ENCODE results near the gene ZSWIM6.
"Not testable (repeated sequence)": the region's sequence is repeated elsewhere in the genome, so short reads cannot be mapped to it uniquely, and the experiment has no call there.

Gene ZSWIM6

DNA sequence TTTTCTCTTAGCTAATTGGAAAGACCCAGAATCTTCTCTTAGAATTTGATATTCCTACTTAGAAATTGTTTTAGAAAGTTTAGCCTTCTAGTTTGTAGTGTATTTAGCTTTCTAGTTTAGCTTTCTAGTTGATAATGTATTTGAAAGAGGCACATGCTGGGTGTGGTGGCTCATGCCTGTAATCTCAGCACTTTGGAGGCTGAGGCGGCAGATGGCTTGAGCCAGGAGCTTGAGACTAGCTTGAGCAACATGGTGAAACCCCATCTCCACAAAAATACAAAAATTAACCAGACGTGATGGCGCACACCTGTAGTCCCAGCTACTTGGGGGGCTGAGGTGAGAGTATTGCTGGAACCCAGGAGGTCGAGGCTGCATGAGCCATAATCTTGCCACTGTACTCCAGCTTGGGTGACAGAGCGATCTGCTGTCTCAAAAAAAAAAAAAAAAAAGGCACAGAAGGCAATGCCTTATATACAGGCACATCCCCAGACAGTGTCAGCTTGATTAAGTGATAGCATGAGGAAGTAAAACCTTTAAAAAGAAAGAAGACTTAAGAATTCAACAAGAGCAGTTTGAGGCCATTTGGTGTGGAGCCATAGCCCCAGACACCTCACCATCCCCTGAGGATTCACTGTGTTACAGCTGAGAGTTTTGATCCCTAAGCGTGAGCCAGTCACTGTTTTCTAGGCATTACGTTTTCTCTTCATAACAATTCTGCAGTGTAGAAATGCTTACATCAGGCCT is 34.6 kb downstream of the ZSWIM6 start:
- no peak for DNase-seq

DNA sequence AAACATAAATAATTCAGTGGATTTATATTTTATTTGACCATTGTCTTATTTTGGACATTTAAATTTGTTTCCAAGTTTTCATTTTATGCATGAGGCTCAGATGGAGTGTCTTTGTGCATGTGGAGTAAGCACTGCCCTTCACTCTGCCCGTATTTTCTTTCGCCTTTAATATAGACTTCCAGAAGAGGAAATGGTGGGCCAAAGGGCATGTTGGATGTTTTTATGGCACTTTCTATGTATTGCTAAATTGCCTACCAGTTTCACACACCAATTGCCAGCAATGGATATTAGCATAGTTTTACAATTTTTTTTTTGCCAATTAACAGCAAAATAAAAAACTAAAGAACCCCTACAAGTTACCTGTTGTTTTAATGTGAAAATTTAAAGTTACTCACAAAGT is 38.4 kb downstream of the ZSWIM6 start:
- no peak for DNase-seq

DNA sequence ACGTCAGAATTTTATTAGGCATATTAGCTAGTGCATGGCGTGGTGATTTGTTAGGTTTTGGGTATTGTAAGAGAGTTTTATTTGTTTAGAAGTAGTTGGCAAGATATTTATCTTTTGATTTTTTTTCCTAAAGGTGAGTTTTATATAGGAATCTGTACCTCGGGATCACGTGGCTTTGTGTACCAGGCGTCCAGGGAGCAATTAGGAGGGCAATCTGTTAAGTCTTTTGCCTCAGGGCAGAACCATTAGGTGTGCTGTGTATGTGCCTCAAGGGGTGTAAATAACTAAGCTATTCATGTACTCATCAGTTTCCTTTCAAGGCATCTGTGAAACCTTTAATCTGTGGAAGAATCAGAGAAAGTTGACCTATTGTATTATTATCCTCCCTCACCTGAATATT is 39.4 kb downstream of the ZSWIM6 start:
- no peak for DNase-seq

DNA sequence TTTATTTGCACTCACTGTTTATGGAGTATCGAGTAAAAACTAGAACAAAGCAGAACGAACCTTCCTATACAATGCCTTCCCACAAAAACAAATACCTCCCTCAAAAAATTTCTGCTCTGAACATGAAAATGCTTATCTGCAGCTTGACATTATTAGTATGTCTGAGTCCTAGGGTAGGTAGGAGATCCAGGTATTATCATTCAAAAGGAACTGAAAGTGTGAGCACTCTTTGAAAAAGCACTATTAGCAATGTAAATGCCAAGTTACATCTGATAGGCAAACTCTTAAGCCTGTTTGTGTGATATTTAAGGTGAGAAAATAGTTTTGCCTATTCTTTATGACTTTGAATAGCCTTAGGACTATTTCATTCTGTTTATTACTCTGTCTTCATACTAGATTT is 47.6 kb downstream of the ZSWIM6 start:
- DNase-seq = no peak

DNA sequence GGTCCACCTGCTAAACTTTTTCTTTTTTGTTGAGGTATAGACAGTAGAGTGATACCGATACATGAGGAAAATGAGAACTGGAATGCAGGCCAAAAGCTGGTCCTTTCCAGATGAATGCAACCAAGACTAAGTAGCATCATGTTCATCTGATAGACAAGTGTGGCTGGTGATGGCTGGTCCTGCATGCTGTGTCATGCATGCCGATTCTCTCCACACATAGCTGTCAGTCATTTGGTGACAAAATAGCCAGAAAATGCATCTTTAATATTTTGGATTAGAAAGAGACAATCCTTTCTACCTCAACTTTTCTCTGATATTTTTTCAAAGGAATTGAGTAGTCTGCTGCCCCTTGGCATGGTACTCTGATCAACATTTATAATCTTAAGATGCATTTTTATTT is 49.9 kb downstream of the ZSWIM6 start:
- no peak for DNase-seq

DNA sequence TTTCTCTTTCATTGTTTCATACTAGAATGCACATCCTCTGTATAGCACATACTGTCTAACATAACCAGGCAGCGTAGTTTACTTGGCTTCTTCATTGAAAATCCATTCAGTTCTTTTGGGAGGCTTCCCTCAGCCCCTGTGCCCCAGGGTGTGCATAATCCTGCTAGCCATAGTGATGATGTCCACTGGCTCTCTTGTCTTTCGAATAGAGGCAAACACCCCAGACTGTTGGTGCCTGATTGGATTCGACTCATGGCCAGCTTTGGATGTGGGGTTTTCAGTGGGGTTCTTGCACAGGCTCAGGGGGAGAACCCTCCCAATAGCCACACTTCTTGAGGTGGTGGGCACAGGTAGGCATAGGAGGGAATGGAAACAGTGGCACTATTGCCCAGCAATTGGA is 53.6 kb downstream of the ZSWIM6 start:
- no peak for DNase-seq

DNA sequence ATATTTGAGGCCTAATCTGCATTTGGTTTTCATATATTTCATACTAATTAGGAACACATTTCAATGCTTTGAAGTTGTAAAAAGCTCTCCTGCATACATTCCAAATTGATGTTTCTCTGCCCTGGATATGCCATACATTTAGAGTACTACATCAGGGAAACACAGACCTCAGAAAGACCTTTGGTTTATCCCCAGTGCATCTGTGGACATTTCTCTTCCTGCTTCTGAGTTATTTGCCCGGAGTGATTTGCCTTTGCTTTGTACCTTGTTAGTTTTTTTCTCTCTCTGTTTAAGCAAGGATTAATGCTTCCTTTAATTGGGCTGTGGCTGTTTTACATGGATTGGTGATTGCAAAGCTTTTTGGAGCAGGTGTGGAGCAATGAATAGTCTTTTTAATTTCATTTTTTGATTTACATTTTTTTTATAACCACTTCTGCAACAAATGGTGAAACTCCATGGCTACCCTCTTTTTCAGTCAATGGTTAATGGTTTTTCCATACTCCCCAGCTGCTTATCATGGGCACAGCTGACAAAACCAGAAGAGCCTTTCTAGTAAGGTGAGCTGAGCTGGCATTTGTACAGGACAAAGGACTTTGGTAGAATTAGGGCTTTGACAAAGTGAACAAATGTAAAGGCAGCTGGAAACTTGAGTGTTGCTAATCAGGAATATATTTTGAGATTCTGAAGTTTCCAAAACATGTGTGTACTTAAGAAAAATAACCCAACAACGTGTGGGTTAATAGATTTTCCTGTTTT is 54.2 kb downstream of the ZSWIM6 start:
- DNase-seq = no peak

DNA sequence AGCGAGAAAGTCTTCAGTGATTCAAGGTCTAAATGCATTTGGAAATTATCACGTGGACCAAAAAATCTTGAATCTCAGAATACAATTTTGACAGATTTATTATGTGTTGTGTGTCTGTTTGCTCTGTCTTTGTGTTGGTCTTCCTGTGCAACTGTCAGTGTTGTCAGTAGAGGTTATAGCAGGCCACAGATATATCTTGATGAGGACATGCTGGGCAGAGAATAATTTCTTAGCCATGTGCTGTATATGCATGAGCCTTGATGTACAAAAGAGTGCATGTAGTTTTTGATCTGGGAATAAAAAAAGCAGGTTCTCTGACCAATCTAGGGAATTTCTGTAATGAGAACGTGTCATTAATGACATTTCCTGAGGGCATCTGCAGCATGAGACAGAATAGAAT is 57.6 kb downstream of the ZSWIM6 start:
- no peak for DNase-seq

DNA sequence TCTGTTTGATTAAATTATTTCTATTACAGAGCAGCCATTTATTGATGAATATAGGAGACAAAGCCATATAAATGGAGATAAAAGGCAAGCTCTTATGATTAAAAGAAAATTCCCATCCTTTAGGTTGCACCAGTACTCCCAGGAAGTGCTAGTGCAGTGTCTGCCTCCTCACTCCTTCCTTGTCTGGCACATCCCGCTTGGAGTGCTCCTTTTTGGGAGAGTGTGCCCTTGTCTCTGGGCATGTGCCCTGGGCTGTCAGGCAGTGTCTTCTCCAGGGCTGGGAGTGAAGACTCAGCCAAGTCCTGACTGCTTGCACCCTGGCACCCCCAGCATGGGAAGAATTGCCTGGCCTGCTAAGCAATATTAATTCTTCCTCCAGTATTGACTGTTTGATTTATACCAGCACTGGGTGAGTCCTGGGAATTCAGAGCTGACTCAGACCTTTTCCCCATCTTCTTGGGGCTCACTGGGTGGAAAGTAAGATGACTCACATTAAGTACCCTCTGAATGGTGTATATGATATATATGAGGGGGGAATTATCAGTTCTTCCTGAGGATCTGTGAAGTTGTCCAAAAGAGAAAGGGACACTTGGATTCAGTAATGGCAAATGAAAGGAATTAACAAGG is 62.1 kb downstream of the ZSWIM6 start:
- no peak for DNase-seq

DNA sequence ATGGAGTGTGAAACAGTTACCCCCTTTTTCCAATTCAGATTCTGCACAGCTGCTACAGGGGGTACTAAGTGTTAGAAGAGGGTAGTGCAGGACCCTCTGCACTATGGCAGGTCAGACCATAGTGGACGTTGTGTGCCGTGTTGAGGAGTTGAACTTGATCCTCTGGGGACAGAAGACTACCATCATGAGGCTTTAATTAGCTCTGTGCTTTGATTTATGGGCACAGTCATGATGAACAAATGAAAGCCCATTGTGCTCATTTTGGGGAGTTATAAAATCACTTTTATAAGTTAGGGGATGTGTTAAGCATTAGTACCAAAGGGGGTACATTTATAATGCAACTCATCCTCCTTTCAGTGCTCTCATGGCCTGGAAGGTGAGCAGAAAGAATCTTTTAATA is 62.7 kb downstream of the ZSWIM6 start:
- DNase-seq = no peak

DNA sequence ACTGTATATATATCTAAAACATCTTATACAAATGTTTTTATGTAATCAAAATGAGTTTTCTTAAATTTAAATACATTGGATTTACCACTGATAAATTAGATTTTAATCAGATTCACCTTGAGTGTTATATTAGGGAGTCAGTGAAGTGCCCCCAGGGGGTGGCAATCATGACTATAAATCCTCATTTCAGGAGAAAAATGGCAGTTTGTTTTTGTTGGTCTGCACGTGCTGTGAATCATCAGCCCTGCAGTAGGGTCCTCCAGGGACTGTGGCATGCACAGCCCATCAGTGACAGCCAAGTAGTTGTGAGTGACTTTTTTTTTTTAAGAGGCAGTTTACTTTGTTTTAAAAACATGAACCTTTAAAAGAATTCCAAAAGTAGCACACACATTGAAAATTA is 65.2 kb downstream of the ZSWIM6 start:
- no peak for DNase-seq

DNA sequence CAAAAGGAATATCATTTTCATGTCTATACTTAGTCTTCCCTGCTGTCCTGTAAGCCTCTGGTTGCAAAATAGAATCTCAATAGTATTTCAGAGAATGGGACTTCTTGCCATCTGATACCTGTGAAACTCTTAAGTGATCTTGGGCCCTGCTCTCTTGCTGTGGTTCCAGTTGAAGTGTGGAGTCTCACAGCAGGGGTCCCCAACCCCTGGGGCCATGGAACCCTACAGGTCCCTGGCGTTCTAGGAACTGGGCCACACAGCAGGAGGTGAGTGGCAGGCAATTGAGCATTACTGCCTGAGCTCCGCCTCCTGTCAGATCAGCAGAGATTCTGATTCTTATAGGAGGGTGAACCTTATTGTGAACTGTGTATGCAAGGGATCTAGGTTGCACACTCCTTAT is 65.9 kb downstream of the ZSWIM6 start:
- DNase-seq = no peak

DNA sequence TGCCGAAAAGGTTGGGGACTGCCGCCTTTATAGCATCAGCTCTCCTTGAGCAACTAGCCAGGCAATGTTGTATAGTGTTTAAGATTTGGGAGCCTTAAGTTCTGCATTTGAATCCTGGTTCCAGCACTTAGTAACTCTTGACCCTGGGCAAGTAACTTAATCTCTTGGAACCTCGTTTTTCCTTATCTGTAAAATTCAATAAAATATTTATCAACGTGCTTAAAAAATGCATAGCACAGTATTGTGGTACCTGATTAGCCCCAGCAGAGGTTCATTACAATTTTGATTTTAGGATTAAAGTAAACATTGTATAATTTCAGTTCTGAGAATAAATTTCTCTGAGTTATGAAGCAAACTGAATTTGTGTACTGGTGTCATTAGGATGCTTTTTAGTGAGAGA is 66.4 kb downstream of the ZSWIM6 start:
- DNase-seq = no peak

DNA sequence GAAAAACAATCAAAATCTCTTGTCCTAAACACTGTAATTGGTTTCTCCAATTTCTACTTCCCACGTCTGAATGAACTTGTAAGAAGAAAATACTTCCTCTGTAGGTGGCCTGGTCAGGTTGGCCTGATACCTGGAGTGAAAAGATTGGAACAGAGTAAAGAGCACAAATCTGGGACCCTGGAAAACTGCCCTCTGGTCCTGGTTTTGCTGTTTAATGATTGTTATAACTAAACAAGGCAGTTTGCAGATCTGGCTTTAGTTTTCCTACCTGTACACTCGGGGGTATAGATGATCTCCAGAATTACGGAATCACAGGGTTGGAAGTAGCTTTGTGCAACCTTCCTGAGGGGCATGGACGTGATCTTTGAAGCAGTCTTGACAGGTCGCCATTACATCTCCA is 67.6 kb downstream of the ZSWIM6 start:
- DNase-seq = no peak

DNA sequence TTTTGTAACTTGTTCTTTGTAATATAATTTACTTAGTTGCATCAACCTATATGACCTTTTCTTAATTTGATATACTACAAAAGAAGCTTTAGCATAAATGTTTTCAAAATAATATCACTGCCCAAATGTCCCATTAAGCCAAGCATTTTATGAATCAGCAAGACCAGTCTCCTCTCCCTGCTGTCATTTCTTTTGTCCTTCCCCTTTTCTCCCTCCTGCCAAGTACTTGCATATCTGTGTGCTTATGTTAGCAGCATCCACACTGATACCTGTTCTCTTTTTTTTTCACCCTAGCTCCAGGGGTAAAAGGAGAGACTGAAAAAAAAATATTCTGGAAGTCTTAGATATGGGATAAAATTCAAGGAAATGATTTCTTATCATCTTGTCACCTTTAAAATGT is 69.7 kb downstream of the ZSWIM6 start:
- DNase-seq = peak; percentile 30

DNA sequence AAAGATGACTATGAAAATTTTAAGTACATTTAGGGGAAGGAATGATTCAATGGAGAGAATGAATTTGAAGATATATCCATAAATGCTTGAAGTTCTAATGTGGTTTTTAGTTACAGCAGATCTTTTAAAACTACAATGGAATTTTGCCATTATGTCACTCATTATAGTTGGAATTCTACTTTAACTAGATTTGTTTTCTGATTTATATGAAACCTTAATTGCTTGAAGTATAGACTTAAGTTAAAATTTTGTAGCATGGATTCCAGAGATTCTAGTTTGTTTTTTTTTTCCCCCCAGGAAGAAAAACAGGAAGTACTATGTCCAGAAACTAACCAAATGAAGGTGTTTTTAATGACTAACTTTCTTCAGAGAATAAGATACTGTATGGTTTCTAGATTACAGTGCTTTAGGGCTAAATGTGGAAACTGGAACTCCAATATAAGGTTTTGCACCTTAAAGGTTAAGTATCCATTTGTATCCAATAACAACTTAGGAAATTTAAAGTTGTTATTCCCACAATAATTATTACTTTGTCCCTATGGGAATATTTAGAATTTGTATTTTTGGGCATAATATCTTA is 70.3 kb downstream of the ZSWIM6 start:
- peak; percentile 32 for DNase-seq

DNA sequence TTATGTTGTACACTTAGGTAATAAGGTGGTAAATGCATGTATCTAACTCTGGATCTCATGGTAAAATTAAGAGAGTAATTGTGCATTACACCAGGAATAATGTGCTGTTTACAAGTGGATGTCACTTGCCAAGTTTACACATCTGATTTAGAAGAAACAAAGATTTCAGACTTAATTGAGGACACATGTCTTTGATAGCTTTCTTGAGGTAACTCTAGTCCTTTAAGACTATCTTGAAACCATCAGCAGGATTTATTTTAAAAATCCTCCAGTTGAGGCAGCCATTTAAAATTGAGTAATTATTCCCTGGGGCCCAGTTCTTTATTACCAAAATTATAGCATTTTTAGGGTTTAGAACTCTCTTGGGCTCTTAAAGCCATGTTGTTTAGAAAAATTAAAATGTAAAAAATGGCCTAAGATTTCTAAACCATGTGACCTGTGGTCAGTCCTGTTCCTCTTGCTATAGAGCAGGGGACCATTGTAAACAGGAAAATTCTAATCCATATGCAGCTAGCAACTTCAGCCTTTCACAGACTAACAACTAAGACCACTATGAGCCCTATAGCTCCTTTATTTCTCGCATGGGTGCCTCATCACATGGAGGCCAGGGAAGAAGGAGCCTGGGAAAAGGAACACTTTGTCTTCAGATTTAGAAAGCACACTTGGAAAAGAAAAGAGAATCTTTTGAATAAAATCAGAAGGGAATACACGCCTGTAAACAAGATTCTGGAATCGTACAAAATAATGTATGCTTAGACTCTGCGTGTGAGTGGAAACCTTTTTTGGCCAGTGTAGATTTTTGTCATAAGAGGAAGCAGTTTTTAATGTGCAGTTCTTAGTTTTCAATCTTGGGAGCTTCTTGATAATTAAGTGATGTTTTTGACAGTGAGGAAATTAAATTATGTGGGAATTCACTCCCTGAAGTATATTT is 71.2 kb downstream of the ZSWIM6 start:
- no peak for DNase-seq

DNA sequence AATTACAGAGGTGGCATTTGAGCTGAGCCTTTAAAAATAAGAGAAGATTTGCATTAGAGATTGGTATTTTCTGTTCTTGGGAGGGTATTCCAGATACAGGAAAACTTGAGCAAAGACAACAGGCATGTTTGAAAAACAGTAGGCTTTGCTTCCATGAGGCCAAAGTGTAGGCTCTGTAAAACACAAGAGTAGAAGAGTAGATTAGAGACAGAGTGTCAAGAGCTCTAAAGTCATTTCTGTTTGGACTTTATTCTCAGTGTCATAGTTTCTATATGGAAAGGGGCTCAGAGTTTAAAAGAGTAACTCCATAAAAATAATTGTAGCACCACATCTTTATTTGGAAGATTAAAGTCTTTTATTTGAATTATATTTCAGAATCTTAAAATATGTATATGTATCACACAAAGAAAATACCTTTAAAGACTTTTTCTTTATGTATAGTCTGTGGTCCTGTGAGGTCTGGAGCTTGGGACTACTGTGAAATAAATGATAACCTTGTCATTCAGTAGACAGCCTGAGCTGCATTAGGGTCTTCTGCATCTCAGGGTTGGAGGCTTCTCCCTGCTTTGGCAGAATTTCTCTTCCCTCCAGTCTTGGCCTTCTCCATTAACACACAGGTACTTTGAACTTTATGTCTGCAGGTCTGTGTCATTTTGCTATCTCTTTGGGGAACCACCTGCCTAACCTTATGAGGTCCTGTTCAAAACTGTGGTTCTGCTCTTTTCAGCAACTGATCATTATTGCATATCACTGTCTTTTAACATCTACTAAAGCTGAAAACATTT is 73.6 kb downstream of the ZSWIM6 start:
- DNase-seq = no peak

DNA sequence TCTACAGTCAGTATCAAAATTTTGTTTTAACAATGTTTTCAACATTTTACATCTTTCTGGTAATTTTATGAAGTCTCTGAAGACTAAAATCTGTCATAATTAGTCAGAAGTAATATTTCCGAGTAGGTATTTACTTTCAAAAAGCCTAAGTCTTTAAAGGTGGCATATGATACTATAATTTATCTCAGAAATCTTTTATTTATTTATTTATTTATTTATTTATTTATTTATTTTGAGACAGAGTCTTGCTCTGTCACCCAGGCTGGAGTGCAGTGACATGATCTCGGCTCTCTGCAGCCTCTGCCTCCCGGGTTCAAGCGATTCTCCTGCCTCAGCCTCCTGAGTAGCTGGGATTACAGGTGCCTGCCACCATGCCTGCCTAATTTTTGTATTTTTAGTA is 74.4 kb downstream of the ZSWIM6 start:
- DNase-seq = not testable (repeated sequence)

DNA sequence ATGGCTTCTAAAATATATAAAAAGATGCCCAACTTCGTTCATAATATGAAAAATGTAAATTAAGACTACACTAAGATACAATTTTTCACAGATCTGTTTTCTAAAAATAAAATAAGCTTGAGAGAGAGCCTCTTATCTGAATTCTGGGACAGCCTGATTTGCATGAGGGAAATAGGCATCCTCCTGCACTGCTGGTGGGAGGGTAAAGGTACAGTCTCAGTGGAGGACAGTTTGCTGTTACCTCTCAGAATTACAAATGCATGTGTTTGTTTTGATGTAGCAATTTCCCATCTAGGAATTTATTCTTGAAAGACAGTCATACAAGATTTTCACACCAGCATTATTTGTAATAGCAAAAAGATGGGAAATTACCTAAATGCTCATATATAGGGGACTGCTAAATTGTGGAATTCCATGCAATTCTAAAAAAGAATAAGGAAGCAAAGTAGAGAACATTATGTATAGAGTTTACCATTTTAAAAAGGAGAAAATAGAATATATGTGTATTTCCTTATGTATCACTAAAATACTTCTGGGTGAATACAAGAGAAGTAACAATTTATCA is 75.7 kb downstream of the ZSWIM6 start:
- no peak for DNase-seq

DNA sequence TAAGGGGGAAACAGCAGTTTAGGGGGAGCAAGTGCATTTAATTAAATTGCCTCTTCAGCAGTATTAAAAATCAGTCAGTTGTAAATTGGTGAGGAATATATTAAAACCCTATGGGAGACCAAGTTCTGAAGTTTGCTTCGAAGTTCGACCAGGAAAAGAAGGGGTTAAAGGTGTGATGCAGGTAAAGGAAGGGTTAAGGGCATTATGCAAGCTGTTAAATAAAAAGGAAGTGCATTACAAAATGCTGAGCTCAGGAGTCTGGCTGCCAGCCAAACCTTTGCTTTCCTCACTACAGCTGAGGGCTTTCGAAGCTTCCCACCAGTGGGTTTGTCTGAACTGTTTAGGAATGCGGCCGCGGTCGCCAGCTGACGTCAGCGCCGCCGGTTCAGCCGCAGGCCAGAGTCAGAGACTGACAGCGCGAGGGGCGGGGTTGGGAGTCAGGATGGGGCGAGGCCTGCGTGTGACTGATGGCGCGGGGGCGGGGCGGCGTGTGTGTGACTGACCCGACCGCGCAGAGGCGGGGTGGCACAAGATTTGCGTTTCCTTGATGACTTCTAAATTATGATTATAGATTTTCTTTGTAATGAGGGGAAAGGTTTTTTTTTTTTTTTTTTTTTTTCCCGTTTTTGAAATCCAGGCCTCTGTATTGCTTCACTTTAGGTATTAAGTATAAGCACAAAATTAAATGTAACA is 76.6 kb downstream of the ZSWIM6 start:
- DNase-seq = peak; percentile 99

All from suppressor macrophage treated with lipopolysaccharide for 4 hours (primary cell).